ENCODE measurements around the gene GRM3.

The GRM3 gene

DNA sequence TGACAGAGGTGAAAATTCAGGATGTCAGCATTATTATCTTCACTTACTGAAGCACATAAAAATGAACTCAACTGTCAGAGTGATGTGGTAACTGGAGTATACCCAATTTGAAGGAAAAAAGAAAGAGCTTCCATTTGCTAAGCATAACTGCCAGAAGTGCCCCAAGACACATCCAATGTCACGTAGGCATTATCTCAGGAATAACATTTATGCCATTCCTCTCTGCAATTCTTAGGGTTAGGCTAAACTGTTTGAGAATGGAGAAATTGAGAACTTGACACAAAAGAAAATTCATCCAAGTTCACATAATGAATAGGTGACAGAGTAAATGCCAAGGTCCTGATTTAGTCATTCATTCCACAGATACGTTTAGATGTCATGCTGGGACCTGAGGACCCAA, 148.6 kb downstream of the GRM3 start:
- H3K9me3 ChIP-seq (ENCODE audit: insufficient read depth, low read length), result no peaks in the 10 kb centered on the region
- H3K9ac ChIP-seq (ENCODE audit: insufficient read length, low read depth), result no peak overlapping the region
- no peaks in the 10 kb centered on the region for H3K27me3 ChIP-seq (ENCODE audit: insufficient read depth, insufficient read length)
- TF ChIP-seq ZNF274 (IDR thresholded peaks at IDR 0.05; ENCODE audit: low read depth, low read length) (no peak), SUZ12 (IDR thresholded peaks at IDR 0.05; ENCODE audit: extremely low read depth, insufficient read depth, insufficient read length) (no peak), YY1 (IDR thresholded peaks at IDR 0.05; ENCODE audit: insufficient read depth, insufficient read length) (no peak)
- H3K36me3 ChIP-seq (ENCODE audit: insufficient read depth, insufficient read length, low read length), result no peaks in the 10 kb centered on the region
- H3K4me1 ChIP-seq (ENCODE audit: insufficient read depth, insufficient read length), result no peaks in the 10 kb centered on the region
- no peak overlapping the region for H3K4me3 ChIP-seq (ENCODE audit: insufficient read length, low read depth)
- DNase-seq (ENCODE audit: low read depth, low spot score), result no peak

DNA sequence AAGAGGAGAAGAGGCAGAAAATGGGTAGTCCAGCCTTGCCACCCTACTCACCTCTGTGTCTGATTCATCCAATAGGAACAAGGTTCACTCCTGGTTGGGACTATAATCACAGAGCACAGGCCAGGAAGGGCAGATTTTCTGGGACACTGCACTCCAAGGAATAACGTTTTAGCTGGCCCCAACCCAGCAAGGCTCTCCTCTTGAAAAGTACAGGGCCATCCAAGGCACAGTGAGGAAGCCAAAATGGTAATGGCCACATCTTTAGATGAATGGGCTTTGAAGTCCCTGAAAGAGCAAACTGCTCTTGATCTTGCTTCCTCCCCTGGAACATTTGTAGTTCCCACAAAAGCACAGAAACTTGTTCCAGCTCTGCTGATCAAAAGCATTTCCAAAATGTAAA, 149.4 kb downstream of the GRM3 start:
- no peaks in the 10 kb centered on the region for H3K4me1 ChIP-seq (ENCODE audit: insufficient read depth, insufficient read length)
- no peaks in the 10 kb centered on the region for H3K36me3 ChIP-seq (ENCODE audit: insufficient read depth, insufficient read length, low read length)
- no peak overlapping the region for H3K9ac ChIP-seq (ENCODE audit: insufficient read length, low read depth)
- no peak for DNase-seq (ENCODE audit: low read depth, low spot score)
- no peaks in the 10 kb centered on the region for H3K27me3 ChIP-seq (ENCODE audit: insufficient read depth, insufficient read length)
- no peaks in the 10 kb centered on the region for H3K9me3 ChIP-seq (ENCODE audit: insufficient read depth, low read length)
- H3K4me3 ChIP-seq (ENCODE audit: insufficient read length, low read depth), result no peak overlapping the region
- TF ChIP-seq YY1 (IDR thresholded peaks at IDR 0.05; ENCODE audit: insufficient read depth, insufficient read length) (no peak), SUZ12 (IDR thresholded peaks at IDR 0.05; ENCODE audit: extremely low read depth, insufficient read depth, insufficient read length) (no peak), ZNF274 (IDR thresholded peaks at IDR 0.05; ENCODE audit: low read depth, low read length) (no peak)

DNA sequence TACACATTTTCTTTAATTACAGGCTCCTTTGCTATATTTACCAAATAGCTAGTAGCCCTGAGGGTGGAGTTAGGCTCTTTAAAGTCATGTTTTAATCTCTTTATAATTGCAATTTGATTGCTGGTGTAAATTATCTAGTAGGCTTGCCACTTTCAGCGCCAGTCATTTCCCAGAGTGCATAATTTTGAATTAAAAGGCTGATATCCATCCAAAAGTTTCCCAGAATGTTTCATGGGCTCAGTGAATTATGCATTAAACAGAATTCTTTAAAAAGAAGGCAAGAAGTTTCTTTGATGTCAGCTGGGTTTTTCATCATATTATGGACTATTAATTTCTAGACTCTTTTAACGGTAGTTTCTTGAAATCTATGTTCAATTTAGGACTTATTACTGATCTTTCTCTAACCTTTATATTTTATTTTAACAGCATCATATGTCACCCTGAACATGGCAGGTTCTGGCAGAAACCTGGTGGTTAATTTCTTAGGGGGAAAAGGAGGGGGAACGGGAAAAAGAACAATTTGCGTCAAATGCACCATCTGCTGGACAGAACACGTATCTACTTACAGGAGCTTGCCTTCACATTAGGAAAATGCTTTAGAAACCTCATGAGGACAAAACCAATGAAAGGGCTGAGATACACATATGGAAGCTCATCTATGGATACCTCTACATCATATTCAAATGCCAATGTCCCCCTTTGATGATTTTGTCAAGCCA, 171.1 kb downstream of the GRM3 start:
- TF ChIP-seq YY1 (IDR thresholded peaks at IDR 0.05; ENCODE audit: insufficient read depth, insufficient read length), result no peak
- TF ChIP-seq SUZ12 (IDR thresholded peaks at IDR 0.05; ENCODE audit: extremely low read depth, insufficient read depth, insufficient read length), result no peak
- no peak for TF ChIP-seq ZNF274 (IDR thresholded peaks at IDR 0.05; ENCODE audit: low read depth, low read length)

DNA sequence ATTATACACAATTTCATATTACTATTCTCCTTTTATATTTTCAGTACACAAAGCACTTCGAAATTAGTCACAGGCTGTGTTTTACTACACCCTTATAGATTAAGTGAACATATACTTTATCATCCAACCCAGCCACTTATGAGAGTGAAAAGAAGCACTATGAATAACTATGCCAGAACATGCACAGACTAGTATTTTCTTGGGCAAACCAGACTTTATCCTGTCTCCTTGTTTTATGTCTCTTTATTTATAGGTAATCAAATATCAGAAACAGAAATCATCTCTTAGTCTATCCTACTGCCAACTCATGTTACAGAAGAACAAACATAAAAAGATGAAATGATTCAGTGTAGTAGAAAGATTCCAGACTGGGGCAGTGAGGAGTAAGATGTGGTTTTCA, 171.8 kb downstream of the GRM3 start:
- H3K27me3 ChIP-seq (ENCODE audit: insufficient read depth, insufficient read length), result no peaks in the 10 kb centered on the region

More for the DNA sequence above, 171.1 kb downstream of the GRM3 start:
- H3K9ac ChIP-seq (ENCODE audit: insufficient read length, low read depth), result no peak overlapping the region
- no peaks in the 10 kb centered on the region for H3K9me3 ChIP-seq (ENCODE audit: insufficient read depth, low read length)
- peak; percentile 42 for DNase-seq (ENCODE audit: low read depth, low spot score)
- H3K27me3 ChIP-seq (ENCODE audit: insufficient read depth, insufficient read length), result no peaks in the 10 kb centered on the region
- H3K36me3 ChIP-seq (ENCODE audit: insufficient read depth, insufficient read length, low read length), result no peaks in the 10 kb centered on the region
- H3K4me1 ChIP-seq (ENCODE audit: insufficient read depth, insufficient read length), result no peaks in the 10 kb centered on the region
- no peak overlapping the region for H3K4me3 ChIP-seq (ENCODE audit: insufficient read length, low read depth)

DNA sequence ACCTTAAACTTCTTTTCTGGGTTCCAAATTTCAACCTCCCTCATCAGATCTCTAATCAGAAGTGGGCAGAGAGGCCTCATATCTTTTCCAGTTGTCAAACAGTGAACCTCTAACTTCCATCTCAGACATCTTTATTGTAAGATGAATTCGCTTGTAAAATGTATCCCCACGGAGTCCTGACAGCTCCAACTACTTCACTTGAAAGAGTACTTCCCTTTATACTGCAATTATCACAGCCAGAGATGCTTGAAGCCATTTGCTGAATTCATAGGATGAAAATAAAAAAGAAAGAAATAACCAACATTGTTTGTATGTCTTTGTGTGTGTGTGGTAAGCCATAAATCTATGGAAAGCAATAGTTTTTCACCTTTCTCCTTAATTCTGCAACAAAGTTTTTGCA, 175.2 kb downstream of the GRM3 start:
- Histone ChIP-seq H3K9me3 (ENCODE audit: insufficient read depth, low read length) (no peaks in the 10 kb centered on the region), H3K9ac (ENCODE audit: insufficient read length, low read depth) (no peak overlapping the region), H3K4me1 (ENCODE audit: insufficient read depth, insufficient read length) (no peaks in the 10 kb centered on the region), H3K27me3 (ENCODE audit: insufficient read depth, insufficient read length) (no peaks in the 10 kb centered on the region), H3K36me3 (ENCODE audit: insufficient read depth, insufficient read length, low read length) (no peaks in the 10 kb centered on the region), H3K4me3 (ENCODE audit: insufficient read length, low read depth) (no peak overlapping the region)
- TF ChIP-seq YY1 (IDR thresholded peaks at IDR 0.05; ENCODE audit: insufficient read depth, insufficient read length), result no peak
- no peak for DNase-seq (ENCODE audit: low read depth, low spot score)

More for the DNA sequence above, 171.8 kb downstream of the GRM3 start:
- no peaks in the 10 kb centered on the region for H3K9me3 ChIP-seq (ENCODE audit: insufficient read depth, low read length)
- no peak for DNase-seq (ENCODE audit: low read depth, low spot score)
- no peak overlapping the region for H3K9ac ChIP-seq (ENCODE audit: insufficient read length, low read depth)
- H3K4me1 ChIP-seq (ENCODE audit: insufficient read depth, insufficient read length), result no peaks in the 10 kb centered on the region
- no peak overlapping the region for H3K4me3 ChIP-seq (ENCODE audit: insufficient read length, low read depth)
- no peaks in the 10 kb centered on the region for H3K36me3 ChIP-seq (ENCODE audit: insufficient read depth, insufficient read length, low read length)
- TF ChIP-seq ZNF274 (IDR thresholded peaks at IDR 0.05; ENCODE audit: low read depth, low read length) (no peak), SUZ12 (IDR thresholded peaks at IDR 0.05; ENCODE audit: extremely low read depth, insufficient read depth, insufficient read length) (no peak), YY1 (IDR thresholded peaks at IDR 0.05; ENCODE audit: insufficient read depth, insufficient read length) (no peak)

DNA sequence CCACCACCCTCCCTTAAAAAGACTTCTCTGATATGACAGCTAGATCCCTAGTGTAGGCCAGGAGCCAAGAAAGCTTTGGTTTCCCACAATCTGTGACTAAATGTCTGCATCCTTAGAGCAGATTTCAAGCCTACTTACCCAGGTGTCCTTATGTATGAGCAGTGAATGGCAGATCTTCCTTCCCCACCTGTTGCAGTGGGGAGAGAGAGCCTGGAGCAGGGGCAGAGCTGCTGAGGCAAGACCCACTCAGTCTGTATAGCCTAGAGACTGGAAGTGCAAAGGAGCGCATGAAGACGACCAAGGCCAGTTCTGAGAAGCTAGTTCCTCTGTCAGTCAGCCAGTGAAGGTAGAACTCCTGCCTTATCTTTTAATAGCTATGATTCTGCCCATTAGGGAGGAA, 180.1 kb downstream of the GRM3 start:
- H3K9me3 ChIP-seq (ENCODE audit: insufficient read depth, low read length), result no peaks in the 10 kb centered on the region
- no peak for DNase-seq (ENCODE audit: low read depth, low spot score)
- TF ChIP-seq SUZ12 (IDR thresholded peaks at IDR 0.05; ENCODE audit: extremely low read depth, insufficient read depth, insufficient read length) (no peak), ZNF274 (IDR thresholded peaks at IDR 0.05; ENCODE audit: low read depth, low read length) (no peak), YY1 (IDR thresholded peaks at IDR 0.05; ENCODE audit: insufficient read depth, insufficient read length) (no peak)
- H3K9ac ChIP-seq (ENCODE audit: insufficient read length, low read depth), result no peak overlapping the region
- H3K36me3 ChIP-seq (ENCODE audit: insufficient read depth, insufficient read length, low read length), result no peaks in the 10 kb centered on the region
- no peaks in the 10 kb centered on the region for H3K27me3 ChIP-seq (ENCODE audit: insufficient read depth, insufficient read length)
- no peaks in the 10 kb centered on the region for H3K4me1 ChIP-seq (ENCODE audit: insufficient read depth, insufficient read length)
- no peak overlapping the region for H3K4me3 ChIP-seq (ENCODE audit: insufficient read length, low read depth)

DNA sequence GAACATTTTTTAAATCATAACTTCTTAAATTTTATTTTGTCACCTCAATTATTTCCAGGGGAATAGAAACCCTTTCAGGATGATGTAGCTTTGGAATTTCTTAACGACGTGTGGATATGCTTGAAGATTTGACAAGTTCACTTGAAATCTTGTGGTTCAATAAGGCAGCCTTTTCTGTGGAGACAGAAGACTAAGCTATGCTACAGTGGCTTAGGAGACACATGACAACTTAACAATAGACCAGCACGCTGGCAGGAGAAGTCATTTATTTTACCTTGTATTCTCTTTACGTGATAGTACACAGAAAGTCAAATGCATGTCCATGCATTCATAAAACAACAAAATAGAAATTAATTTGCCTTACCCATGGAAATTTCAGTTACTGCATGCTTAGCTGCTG, 181.6 kb downstream of the GRM3 start:
- H3K4me3 ChIP-seq (ENCODE audit: insufficient read length, low read depth), result no peak overlapping the region
- H3K9ac ChIP-seq (ENCODE audit: insufficient read length, low read depth), result no peak overlapping the region
- H3K27me3 ChIP-seq (ENCODE audit: insufficient read depth, insufficient read length), result no peaks in the 10 kb centered on the region
- no peak for DNase-seq (ENCODE audit: low read depth, low spot score)
- no peaks in the 10 kb centered on the region for H3K9me3 ChIP-seq (ENCODE audit: insufficient read depth, low read length)
- no peaks in the 10 kb centered on the region for H3K4me1 ChIP-seq (ENCODE audit: insufficient read depth, insufficient read length)
- TF ChIP-seq ZNF274 (IDR thresholded peaks at IDR 0.05; ENCODE audit: low read depth, low read length), result no peak
- TF ChIP-seq SUZ12 (IDR thresholded peaks at IDR 0.05; ENCODE audit: extremely low read depth, insufficient read depth, insufficient read length), result no peak
- no peaks in the 10 kb centered on the region for H3K36me3 ChIP-seq (ENCODE audit: insufficient read depth, insufficient read length, low read length)

All from NT2/D1 (cell line).